Ovary (tissue), 9 donors: ENCODE data around the gene TNFRSF18. TPM values are rescaled to one million over a fixed set of nuclear protein-coding genes. Genes with fewer than 3 reads are reported as not detected.

ENCODE experiments used
- DNase-seq, 5 donors: peaks; one replicate each; pipeline ENCODE4 v3.0.0-alpha.2; 2019 to 2020
- H3K27ac ChIP-seq, 2 donors: fragments of 200-600 bp; one replicate each; pipeline versions ENCODE4 v1.5.1 to v1.8.0; 2019 to 2022
- H3K27me3 ChIP-seq: fragments of 200-600 bp; one replicate; pipeline ENCODE4 v1.8.0; 2022
- H3K36me3 ChIP-seq: fragments of 200-600 bp; sonication (generic); one replicate; pipeline ENCODE4 v1.5.1; 2019
- H3K4me1 ChIP-seq: one replicate; pipeline ENCODE4 v1.8.1; 2013; ENCODE audit warnings: mild to moderate bottlenecking, moderate library complexity; ENCODE audit not compliant: insufficient read depth
- H3K4me3 ChIP-seq: fragments of 200-600 bp; sonication (generic); one replicate; pipeline ENCODE4 v1.5.1; 2017
- H3K9me3 ChIP-seq, 2 donors: fragments of 200-600 bp in 1 of 2; sonication (generic) in 1 of 2; one replicate each; pipeline versions ENCODE4 v1.5.1 to v1.8.1; 2013 to 2019; ENCODE audit warnings: mild to moderate bottlenecking in 1 of 2, moderate library complexity in 1 of 2
- EP300 ChIP-seq: sonication (generic); formaldehyde crosslinking; IDR thresholded peaks from one replicate; pipeline ENCODE4 v1.6.1; 2017; ENCODE audit warnings: antibody characterized with exemption
- POLR2A ChIP-seq: fragments of 450-650 bp; IDR thresholded peaks from one replicate; pipeline ENCODE4 v1.6.1; 2017; ENCODE audit warnings: antibody characterized with exemption, mild to moderate bottlenecking, moderate library complexity
- WGBS, 3 donors: extraction: QIAGEN DNeasy Blood & Tissue Kit in 1 of 3; methylation state at CpG; one replicate each; pipeline versions ENCODE4 v1.1.5 to v1.1.7; 2013 to 2017; 5-methylcytosine and 5-hydroxymethylcytosine counted together
- intact Hi-C, 4 donors: fragments of 100-400 bp; cut with DNase I; formaldehyde crosslinking; loops; one replicate each; pipeline versions ENCODE4 v1.11.0 to v1.15.1; 2022 to 2023
- polyA plus RNA-seq, 2 donors: library from polyadenylated mRNA; stranded (reverse); fragments of 200-250 nt in 1 of 2; fragments of 350-450 nt in 1 of 2; fragmentation: Illumina TruSeq in 1 of 2; extraction: RNeasy Lipid Tissue Mini Kit (QIAGEN cat#74804) in 1 of 2; gene quantifications; one replicate each; pipeline ENCODE4 v1.2.3, GENCODE V29; 2013 to 2014
- total RNA-seq, 7 donors: library from RNA; depleted of rRNA in 2 of 7; stranded (reverse); fragments of >200 nt in 2 of 7; fragmentation: NEBNext Ultra II Directional in 3 of 7; extraction: Animal tissue kit (Norgen Biotek cat#: 25700) in 3 of 7; gene quantifications; one replicate each; pipeline versions ENCODE4 v1.1.0 to v1.2.4, GENCODE V29; 2016 to 2023
- TF ChIP-seq, protein P1 (sequence below), 3 donors: fragments of 450-650 bp in 2 of 3; fragments of 200-600 bp in 1 of 3; IDR thresholded peaks; one replicate each; pipeline versions ENCODE4 v1.5.1 to v1.8.0; 2016 to 2022; ENCODE audit warnings: antibody characterized with exemption in 3 of 3, mild to moderate bottlenecking in 1 of 3
- donor health status: DM: no; HTN: no; CAD: no; lungs with moderate emphysema.
- donor health status: DM: no; HTN: no; CAD: no.
- donor health status: Bipolar disorder and iron deficiency.
- donor health status: DM: yes; HTN: yes; CAD: no.
- donor health status: DM: no; HTN: no; CAD: no.
- donor health status: DM: yes; HTN: yes; CAD: no.

TNFRSF18 gene
- total and polyA plus RNA-seq, 9 donors: 0.10 to 1.4 (median 0.32) TPM; not detected in 5

DNA sequence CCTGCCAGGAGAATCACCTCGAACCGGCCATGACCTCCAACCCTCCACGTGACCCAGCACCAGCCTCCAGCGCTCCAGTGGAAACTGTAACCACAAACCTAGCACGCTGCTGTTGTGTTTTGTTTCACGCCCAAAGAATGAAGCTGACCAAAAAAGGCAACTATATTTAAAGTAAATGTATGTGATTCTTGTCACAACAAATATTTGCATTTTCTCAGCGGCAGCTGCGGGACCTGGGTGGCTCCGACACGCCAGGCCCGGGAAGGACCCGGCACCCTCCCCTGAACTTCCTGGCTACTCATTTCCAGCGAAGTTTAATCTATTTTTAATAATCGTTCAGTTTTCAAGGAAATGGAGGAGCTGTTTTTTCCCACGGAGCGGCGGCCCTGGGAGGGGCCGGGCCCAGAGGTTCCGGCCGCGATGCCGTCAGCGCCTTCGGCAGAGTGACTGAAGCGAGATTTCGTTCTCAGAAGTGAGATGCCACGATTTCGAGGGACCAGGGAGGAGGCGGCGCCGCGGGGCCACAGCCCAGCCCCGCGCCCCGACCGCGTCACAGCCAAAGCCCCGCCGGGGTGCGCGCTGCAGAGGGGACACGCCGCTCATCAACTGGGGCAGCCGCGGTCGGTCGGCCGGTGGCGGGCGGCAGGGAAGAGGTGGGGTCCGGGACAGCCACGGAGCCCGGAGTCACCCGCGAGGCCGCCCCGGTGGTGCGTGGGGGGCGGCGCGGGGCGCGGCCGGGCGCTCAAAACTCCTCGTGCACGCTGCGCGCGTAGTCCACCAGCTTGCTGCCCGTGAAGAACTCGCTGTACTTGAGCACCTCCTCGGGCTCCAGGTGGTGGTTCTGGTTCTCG lies 10.6 kb upstream of the TNFRSF18 start:
- Histone ChIP-seq H3K4me3 (no peak overlapping the region), H3K36me3 (no peaks in the 10 kb centered on the region), H3K27me3 (no peaks in the 10 kb centered on the region), H3K9me3 (no peaks in the 10 kb centered on the region), H3K4me1 (no peaks in the 10 kb centered on the region), H3K27ac (no peak overlapping the region)
- DNase-seq: no peak
- intact Hi-C loops: no loop called here
- TF ChIP-seq POLR2A (no peak), EP300 (no peak)
- TF ChIP-seq, protein P1, sequence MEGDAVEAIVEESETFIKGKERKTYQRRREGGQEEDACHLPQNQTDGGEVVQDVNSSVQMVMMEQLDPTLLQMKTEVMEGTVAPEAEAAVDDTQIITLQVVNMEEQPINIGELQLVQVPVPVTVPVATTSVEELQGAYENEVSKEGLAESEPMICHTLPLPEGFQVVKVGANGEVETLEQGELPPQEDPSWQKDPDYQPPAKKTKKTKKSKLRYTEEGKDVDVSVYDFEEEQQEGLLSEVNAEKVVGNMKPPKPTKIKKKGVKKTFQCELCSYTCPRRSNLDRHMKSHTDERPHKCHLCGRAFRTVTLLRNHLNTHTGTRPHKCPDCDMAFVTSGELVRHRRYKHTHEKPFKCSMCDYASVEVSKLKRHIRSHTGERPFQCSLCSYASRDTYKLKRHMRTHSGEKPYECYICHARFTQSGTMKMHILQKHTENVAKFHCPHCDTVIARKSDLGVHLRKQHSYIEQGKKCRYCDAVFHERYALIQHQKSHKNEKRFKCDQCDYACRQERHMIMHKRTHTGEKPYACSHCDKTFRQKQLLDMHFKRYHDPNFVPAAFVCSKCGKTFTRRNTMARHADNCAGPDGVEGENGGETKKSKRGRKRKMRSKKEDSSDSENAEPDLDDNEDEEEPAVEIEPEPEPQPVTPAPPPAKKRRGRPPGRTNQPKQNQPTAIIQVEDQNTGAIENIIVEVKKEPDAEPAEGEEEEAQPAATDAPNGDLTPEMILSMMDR (IDR thresholded peaks at IDR 0.05): no peak
- WGBS, 3 donors: 91 to 93% (median 92%) methylated on average over 69 to 74 of the region's 74 CpGs

DNA sequence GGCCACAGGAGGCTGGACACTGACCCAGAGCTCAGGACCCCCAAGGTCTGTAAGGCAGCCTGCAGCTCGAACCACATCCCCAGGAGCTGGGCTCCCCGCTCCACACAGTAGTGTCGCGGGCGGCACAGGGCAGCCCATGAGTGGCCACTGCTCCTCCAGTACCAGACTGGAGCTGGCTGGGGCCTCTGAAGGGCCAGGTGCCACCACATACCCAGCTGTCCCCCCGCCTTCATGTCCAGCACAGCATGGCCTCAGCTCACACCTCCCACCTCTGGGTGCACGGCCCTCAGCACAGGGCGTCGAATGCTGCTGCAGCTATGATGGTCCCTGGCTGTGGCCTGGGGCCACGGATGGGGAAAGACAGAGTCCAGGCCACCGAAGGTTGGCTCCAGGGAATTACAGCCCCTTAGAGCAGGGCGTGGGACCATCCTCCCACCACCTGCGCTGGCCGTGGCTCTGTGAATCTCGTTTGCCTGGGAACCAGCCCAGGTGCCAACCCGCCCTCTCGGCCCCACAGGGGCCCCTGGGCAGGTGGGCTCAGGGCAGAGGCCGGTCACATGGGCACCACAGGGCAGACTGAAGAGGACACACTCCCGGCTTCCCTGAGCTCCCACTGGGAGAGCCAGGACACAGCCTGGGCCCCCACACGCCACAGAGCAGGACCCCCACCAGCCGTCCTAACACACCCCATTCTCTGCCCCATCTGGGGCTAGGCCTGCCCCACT lies 9.7 kb upstream of the TNFRSF18 start:
- TF ChIP-seq EP300 (no peak), POLR2A (no peak)
- TF ChIP-seq, protein P1 (IDR thresholded peaks at IDR 0.05): no peak
- Histone ChIP-seq H3K36me3 (no peaks in the 10 kb centered on the region), H3K27me3 (no peaks in the 10 kb centered on the region), H3K9me3 (no peaks in the 10 kb centered on the region), H3K4me1 (no peaks in the 10 kb centered on the region), H3K4me3 (no peak overlapping the region), H3K27ac (no peak overlapping the region)
- intact Hi-C loops: no loop called here
- WGBS, 3 donors: 81 to 88% (median 86%) methylated on average over 14 to 21 of the region's 21 CpGs
- DNase-seq: no peak

DNA sequence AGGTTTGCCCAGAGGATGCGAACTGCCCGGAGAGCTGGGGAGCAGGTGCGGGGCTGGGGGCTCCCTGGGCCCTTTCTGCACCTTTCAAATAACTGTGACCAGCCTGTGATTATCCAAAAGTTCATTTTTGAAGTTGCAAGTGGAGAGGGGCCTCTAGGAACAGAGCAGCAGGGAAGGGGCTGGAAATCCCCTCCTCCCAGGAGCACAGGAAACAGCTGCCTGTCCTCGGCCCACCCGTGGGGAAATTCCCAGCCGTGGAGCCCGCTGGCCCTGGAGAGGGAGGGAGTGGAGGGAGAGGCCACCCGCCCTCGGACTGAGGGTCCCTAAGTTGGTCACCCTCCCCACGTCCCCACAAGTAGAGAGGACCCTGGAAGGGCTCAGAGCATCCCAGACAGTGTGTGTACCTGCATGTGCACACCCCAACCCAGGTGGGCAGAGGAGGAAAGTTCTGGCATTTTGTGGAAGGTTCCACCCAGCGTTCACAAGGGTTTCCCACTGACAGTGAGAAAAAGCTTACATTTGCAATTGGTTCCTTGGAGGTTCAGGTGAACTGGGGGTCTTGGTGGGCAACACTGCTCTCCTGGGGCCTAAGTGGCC lies 8.8 kb upstream of the TNFRSF18 start:
- no peak overlapping the region for H3K27ac ChIP-seq
- no peak for DNase-seq
- no peaks in the 10 kb centered on the region for H3K9me3 ChIP-seq
- no peaks in the 10 kb centered on the region for H3K4me1 ChIP-seq
- 48 to 56% (median 49%) methylated on average over 11 of the region's 11 CpGs for WGBS, 3 donors
- no peaks in the 10 kb centered on the region for H3K27me3 ChIP-seq
- H3K4me3 ChIP-seq: no peak overlapping the region
- intact Hi-C loops: no loop called here
- TF ChIP-seq EP300 (no peak), POLR2A (no peak)
- TF ChIP-seq, protein P1 (IDR thresholded peaks at IDR 0.05): no peak
- no peaks in the 10 kb centered on the region for H3K36me3 ChIP-seq

DNA sequence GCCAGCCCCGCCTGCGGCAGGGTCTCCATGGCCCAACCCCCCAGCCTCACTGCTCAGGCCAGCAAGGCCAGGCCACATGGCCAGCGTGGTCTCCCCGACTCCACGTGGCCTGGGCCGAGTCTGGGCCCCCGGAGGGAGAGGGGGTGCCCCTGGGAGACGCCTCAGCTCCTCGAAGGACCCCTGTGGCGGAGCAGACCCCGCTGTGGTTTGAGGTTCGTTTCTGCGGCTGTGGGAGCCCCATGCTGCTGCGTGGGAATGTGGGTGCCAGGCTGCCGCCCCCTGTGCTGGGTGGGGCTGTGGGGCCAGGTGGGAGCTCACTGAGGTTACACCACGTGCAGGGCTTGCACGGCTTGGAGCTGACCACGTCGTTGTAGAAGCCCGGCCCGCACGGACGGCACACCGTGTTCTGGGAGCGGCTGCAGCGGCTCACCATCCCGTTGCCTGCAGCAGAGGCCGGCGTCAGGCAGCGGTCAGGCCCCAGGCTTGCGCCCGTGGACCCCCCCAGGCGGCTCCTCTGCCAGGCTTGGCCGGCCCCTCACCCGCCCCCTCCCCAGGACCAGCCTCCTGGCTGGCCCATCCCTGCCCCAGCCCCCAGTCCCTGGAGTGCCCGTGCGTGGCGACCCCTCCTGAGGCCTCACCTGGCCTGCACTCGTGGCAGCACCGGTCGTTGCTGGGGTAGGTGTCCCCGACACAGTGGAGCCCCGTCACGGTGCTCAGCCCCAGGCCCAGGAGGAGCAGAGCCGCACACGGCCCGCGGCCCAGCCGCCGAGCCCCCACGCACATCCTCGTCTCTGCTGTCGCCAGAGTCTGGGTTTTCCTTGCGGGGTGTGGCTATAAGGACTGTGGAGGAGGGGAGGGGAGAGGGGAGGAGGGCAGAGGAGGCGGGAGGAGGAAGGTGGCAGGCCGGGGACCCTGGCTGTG lies 7.2 kb upstream of the TNFRSF18 start, which contains the start of gene TNFRSF4:
Gene TNFRSF4 (minus strand): TSS at position 809 of the 921 bp plus-strand sequence. CDS start 26 bp downstream, at position 783.
- intact Hi-C loops: no loop called here

More for the DNA sequence above, 7.2 kb upstream of the TNFRSF18 start, which contains the start of gene TNFRSF4:
- no peaks in the 10 kb centered on the region for H3K27me3 ChIP-seq
- no peak within 1 kb of the TSS for H3K4me3 ChIP-seq
- H3K4me1 ChIP-seq: no peaks in the 10 kb centered on the region
- peak in 1 of 5 donors; percentile 11 for DNase-seq
- H3K27ac ChIP-seq: no peak within 1 kb of the TSS
- WGBS, 3 donors: 44 to 56% (median 50%) methylated on average over 46 to 56 of the region's 56 CpGs
- H3K36me3 ChIP-seq: no peaks in the 10 kb centered on the region
- no peaks in the 10 kb centered on the region for H3K9me3 ChIP-seq
- TF ChIP-seq, protein P1 (IDR thresholded peaks at IDR 0.05): no peak
- TF ChIP-seq POLR2A: no peak
- no peak for TF ChIP-seq EP300
